Measurements from ENCODE around the gene XRCC2.

DNA sequence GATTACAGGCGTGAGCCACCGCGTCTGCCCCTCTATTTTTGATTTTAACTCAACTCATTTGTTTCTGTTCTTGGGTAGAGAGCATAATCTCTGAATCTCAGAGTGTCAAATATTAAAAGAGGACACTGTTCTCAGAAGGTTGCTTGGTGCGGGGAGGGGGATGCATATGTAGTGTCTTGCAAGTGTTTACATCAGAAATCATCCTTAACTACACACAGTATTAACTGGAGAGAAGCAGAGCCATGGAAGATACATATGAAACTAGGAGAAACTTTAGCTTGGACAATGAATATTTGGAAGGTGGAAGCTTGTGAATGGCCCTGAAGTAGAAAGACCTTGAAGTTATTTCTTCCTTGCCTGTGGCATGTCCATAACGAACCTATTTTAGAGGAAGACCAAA, 57.5 kb downstream of the XRCC2 start:
- TF ChIP-seq, protein P1, sequence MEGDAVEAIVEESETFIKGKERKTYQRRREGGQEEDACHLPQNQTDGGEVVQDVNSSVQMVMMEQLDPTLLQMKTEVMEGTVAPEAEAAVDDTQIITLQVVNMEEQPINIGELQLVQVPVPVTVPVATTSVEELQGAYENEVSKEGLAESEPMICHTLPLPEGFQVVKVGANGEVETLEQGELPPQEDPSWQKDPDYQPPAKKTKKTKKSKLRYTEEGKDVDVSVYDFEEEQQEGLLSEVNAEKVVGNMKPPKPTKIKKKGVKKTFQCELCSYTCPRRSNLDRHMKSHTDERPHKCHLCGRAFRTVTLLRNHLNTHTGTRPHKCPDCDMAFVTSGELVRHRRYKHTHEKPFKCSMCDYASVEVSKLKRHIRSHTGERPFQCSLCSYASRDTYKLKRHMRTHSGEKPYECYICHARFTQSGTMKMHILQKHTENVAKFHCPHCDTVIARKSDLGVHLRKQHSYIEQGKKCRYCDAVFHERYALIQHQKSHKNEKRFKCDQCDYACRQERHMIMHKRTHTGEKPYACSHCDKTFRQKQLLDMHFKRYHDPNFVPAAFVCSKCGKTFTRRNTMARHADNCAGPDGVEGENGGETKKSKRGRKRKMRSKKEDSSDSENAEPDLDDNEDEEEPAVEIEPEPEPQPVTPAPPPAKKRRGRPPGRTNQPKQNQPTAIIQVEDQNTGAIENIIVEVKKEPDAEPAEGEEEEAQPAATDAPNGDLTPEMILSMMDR (IDR thresholded peaks at IDR 0.05 in 8 of 11, conservative IDR thresholded peaks at IDR 0.05 in 3 of 11): no peak
- TF ChIP-seq POLR2A (IDR thresholded peaks at IDR 0.05) (no peak), POLR2AphosphoS5 (IDR thresholded peaks at IDR 0.05) (no peak)
